LNCAP (cell line): ENCODE results near the gene PHTF2.

ENCODE experiments used
- TF ChIP-seq, protein P1 (sequence below): fragments of 450-650 bp; IDR thresholded peaks from 2 replicates; pipeline ENCODE4 v1.5.1; 2017; ENCODE audit warnings: mild to moderate bottlenecking

Gene PHTF2

DNA sequence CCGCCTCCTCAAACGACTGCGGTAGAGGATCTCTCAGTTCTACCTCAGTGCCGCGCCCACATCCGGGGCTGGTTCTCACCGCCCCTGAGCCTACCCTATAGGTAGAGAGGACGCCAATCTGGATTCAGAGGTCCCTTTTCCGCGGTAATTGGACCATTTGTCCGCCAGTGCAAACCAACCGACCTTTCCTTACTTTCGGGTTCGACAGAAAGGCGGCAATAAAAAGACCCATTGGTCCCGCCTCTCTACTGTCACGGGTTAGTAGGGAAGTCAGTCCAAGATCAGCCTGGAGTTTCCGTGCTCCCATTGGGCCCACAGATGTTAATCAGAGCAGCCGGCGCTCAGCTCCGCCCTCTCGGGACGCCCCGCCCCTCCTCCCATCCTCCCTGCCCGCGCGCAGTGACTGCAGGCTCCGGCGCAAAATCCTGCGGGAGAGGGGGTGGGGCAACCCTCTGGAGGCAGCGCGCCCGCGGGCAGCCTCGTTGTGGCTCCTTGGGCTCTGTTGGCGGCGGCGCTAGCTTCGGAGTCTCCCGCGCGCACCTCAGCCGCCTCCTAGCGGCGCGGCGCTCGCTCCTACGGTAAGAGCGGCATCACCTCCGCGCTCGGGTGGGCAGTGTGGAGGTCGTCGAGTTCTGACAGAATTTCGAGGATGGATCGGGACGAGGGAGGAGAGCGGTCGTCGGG is at the start of gene PHTF2, which contains the start of gene TMEM60:
PHTF2 (plus strand) TSS at position 380 of the 684 bp plus-strand sequence.
TMEM60 (minus strand) TSS at position 41 of the 684 bp plus-strand sequence. CDS start 4,061 bp downstream, outside the sequence.
- TF ChIP-seq, protein P1, sequence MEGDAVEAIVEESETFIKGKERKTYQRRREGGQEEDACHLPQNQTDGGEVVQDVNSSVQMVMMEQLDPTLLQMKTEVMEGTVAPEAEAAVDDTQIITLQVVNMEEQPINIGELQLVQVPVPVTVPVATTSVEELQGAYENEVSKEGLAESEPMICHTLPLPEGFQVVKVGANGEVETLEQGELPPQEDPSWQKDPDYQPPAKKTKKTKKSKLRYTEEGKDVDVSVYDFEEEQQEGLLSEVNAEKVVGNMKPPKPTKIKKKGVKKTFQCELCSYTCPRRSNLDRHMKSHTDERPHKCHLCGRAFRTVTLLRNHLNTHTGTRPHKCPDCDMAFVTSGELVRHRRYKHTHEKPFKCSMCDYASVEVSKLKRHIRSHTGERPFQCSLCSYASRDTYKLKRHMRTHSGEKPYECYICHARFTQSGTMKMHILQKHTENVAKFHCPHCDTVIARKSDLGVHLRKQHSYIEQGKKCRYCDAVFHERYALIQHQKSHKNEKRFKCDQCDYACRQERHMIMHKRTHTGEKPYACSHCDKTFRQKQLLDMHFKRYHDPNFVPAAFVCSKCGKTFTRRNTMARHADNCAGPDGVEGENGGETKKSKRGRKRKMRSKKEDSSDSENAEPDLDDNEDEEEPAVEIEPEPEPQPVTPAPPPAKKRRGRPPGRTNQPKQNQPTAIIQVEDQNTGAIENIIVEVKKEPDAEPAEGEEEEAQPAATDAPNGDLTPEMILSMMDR: peak; percentile 72

DNA sequence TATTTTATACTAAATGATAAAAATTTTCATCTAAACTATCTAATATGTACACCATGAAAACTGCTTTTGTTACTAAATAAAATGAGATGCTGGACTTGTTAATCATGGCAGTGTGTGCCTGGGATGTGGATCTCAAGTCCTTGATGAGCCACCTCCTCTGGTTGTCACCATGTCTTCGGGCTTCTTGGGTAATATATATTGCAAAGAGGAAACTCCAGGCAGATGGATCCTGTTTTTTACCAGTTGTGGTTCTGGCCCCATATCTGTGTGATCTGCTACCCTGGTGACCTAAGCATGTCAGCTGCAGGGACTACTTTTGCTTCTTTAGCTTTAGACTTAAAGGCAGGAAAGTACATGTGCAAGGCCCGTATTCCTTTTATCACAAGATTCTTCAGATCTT is 46.6 kb upstream of the PHTF2 start:
- TF ChIP-seq, protein P1: no peak

GRCh38 chr7:77753173-77753572 is 45.4 kb upstream of the PHTF2 start:
- TF ChIP-seq, protein P1: no peak

GRCh38 chr7:77757589-77757988 is 41.0 kb upstream of the PHTF2 start:
- TF ChIP-seq, protein P1: no peak

DNA sequence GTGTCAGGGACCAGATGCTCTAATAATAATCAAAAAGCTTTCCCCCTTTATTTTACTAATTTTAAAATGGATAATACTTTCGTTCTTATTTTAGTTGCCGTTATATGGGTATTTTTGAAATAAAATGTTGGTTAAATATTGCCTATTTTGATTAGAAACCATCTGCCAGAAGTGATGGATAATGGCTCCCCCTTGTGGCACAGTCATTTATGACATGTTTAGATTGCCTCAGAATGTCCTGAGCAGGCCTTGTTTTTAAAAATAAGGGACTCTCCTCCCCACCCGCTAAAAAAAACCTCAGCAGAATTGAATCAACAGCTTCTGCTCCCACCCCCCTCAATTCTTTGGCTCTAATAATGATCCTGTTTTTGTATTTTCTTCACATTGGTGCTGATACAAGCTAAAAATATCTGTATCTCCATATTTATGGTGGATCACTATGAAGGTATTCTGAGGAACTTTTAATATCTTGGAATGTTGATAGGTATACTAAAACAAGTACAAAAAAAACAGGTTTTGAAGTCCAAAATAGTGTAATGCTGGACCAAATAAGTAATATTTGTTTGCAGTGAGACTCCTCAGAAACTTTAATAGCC is 39.2 kb upstream of the PHTF2 start:
- TF ChIP-seq, protein P1: peak; percentile 73

DNA sequence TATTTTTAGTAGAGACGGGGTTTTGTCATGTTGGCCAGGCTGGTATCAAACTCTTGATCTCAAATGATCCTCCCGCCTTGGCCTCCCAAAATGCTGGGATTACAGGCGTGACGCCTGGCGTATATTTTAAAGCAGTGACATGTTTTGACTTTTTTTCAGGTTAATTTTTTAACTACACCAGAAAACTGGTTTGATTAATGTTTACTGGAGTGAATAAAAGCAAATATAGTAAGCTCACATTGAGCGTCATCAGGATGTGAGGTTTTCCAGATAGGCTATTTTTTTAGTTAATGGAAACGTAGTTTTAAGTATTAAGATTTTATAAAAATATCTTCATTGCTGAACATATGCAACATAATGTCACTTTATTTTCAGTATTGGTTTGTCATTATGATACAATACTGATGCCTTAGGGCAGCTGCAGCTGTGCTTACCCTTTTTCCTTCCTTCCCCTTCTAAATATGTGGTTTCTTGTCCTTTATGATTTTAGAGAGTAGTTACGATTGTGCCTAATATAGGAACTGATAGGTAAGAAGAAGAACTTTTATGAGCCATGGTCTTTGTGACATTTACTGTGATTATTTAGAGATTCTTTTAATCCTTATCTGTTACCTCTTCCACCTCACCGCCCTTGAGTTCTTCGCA is 37.6 kb upstream of the PHTF2 start:
- TF ChIP-seq, protein P1: no peak

GRCh38 chr7:77765481-77765880 is 33.1 kb upstream of the PHTF2 start:
- TF ChIP-seq, protein P1: no peak
